ENCODE results near the gene PRR29. TPM values are rescaled to one million over a fixed set of nuclear protein-coding genes. Genes with fewer than 3 reads are reported as not detected.

Gene PRR29
- total RNA-seq = 0.99 TPM

GRCh38 chr17:63998050-63998720 is at the start of gene PRR29:
TSS of gene PRR29 (plus strand) at chr17:63998351. CDS start at chr17:63998365, 14 bp downstream.

GRCh38 chr17:63972796-63973195 is 25.4 kb upstream of the PRR29 start, which contains the start of gene SCN4A:
TSS of gene SCN4A (minus strand) at chr17:63972918. CDS start at chr17:63972841, 77 bp downstream.

GRCh38 chr17:64020056-64020766 is 22.1 kb downstream of the PRR29 start, which contains the start of gene ICAM2:
TSS of gene ICAM2 (minus strand) at chr17:64020633. CDS start at chr17:64006691, 13,942 bp downstream.

Other genes with a start within 250 kb of the PRR29 start
- 44.5 TPM for gene CCDC47, start 224.8 kb upstream of the PRR29 start, total RNA-seq
- 110 TPM for gene DDX42, start 224.2 kb upstream of the PRR29 start, total RNA-seq
- 50.8 TPM for gene PSMC5, start 170.9 kb upstream of the PRR29 start, total RNA-seq
- gene FTSJ3, start 170.7 kb upstream of the PRR29 start, total RNA-seq = 48.4 TPM
- 65.7 TPM for gene SMARCD2, start 155.7 kb upstream of the PRR29 start, total RNA-seq
- gene CSH2, start 124.7 kb upstream of the PRR29 start, total RNA-seq = not detected
- not detected for gene GH2, start 116.4 kb upstream of the PRR29 start, total RNA-seq
- not detected for gene CSH1, start 101.8 kb upstream of the PRR29 start, total RNA-seq
- not detected for gene CSHL1, start 87.1 kb upstream of the PRR29 start, total RNA-seq
- not detected for gene GH1, start 79.5 kb upstream of the PRR29 start, total RNA-seq
- 6.8 TPM for gene CD79B, start 66.0 kb upstream of the PRR29 start, total RNA-seq
- gene SCN4A, start 25.4 kb upstream of the PRR29 start, total RNA-seq = 17.4 TPM
- 49.9 TPM for gene ICAM2, start 22.3 kb downstream of the PRR29 start, total RNA-seq
- gene ERN1, start 131.8 kb downstream of the PRR29 start, total RNA-seq = 15.9 TPM